HepG2 (cell line): Measurements from ENCODE around the gene ABHD17A.

Experiments
- CREB3 ChIP-seq: sonication (generic); formaldehyde crosslinking; IDR thresholded peaks from 2 replicates; pipeline ENCODE4 v1.5.0; 2020; ENCODE audit warnings: missing genetic modification reagents
- GPN1 ChIP-seq: sonication (generic); formaldehyde crosslinking; IDR thresholded peaks from 2 replicates; pipeline ENCODE4 v1.5.1; 2020; ENCODE audit warnings: missing genetic modification reagents, borderline replicate concordance

DNA sequence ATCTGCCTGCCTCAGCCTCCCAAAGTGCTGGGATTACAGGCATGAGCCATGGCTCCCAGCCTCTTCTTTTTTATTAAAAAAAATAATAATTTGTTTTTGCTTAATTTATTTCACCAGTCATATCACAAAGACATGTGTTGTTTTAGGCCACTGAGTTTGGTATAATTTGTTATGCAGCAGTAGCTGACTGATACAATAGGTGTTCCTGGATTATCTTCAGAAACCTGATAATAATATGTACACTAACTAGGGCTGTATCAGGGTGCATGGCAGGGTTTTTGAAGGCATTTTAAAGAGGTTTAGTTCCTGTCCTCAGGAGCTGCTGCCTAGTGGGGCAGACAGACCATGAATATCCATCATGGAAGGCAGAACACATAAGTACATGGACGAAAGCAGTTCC lies 46.1 kb upstream of the ABHD17A start:
- TF ChIP-seq GPN1 (CRISPR knock-in tag) (no peak), CREB3 (no peak)
